ENCODE results near the gene NPTX2.

DNA sequence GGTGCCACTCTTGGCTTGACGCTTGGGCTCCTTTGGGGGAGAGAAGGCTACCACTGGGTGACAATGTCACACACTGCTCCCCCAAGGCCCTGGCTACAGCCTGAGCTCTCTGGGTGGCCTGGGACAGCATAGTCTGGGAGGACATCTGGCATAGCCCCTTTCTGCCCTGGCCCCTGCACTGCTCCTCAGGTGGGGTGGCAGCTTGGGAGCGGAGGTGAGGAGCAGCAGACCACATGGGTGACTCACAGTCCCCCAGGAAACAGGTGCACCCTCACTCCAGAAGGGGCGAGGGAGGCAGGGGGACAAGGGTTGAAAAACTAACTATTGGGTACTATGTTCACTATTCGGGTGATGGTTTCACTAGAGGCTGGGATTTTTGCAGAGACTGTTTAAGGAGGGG is 45.2 kb downstream of the NPTX2 start:
- TF ChIP-seq, protein P1, sequence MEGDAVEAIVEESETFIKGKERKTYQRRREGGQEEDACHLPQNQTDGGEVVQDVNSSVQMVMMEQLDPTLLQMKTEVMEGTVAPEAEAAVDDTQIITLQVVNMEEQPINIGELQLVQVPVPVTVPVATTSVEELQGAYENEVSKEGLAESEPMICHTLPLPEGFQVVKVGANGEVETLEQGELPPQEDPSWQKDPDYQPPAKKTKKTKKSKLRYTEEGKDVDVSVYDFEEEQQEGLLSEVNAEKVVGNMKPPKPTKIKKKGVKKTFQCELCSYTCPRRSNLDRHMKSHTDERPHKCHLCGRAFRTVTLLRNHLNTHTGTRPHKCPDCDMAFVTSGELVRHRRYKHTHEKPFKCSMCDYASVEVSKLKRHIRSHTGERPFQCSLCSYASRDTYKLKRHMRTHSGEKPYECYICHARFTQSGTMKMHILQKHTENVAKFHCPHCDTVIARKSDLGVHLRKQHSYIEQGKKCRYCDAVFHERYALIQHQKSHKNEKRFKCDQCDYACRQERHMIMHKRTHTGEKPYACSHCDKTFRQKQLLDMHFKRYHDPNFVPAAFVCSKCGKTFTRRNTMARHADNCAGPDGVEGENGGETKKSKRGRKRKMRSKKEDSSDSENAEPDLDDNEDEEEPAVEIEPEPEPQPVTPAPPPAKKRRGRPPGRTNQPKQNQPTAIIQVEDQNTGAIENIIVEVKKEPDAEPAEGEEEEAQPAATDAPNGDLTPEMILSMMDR (IDR thresholded peaks at IDR 0.05), result no peak
- no peak for TF ChIP-seq POLR2A (IDR thresholded peaks at IDR 0.05)
